ENCODE data around the gene MUC20. TPM values are rescaled to one million over a fixed set of nuclear protein-coding genes. Genes with fewer than 3 reads are reported as not detected.
"Not testable (repeated sequence)": the region's sequence is repeated elsewhere in the genome, so short reads cannot be mapped to it uniquely, and the experiment has no call there.

The MUC20 gene
- total RNA-seq, 1 donor from 2014 or later: 2.3 TPM

DNA sequence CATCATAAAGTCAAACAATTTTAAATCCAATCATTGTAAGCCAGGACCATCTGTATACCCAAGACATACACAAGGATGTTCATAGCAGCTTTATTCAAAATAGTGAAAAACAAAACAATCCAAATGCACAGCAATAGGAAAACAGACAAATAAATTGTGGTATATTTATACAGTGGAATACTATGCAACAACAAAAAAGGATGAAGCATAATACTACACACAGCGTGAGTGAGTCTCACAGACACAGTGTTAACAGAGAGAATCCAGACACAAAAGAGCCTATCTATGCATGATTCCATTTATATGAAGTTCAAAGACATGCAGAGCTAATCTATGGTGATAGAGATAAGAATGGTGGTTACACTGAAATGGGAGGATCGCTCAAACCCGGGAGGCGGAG is 5.6 kb upstream of the MUC20 start:
- TF ChIP-seq CTCF (conservative IDR thresholded peaks at IDR 0.05): no peak
- H3K27ac Mint-ChIP-seq (ENCODE audit: unreplicated experiment): no peak overlapping the region
- H3K4me1 Mint-ChIP-seq: peaks cover 26% of the 10 kb centered on the region
- peaks cover 20% of the 10 kb centered on the region for H3K36me3 Mint-ChIP-seq (ENCODE audit: low read depth)
- DNase-seq (ENCODE audit: low read depth, low spot score): no peak
- H3K27me3 Mint-ChIP-seq (ENCODE audit: low read depth): peaks cover 42% of the 10 kb centered on the region
- no peak overlapping the region for H3K4me3 Mint-ChIP-seq
- H3K9me3 Mint-ChIP-seq: peaks cover 7% of the 10 kb centered on the region

DNA sequence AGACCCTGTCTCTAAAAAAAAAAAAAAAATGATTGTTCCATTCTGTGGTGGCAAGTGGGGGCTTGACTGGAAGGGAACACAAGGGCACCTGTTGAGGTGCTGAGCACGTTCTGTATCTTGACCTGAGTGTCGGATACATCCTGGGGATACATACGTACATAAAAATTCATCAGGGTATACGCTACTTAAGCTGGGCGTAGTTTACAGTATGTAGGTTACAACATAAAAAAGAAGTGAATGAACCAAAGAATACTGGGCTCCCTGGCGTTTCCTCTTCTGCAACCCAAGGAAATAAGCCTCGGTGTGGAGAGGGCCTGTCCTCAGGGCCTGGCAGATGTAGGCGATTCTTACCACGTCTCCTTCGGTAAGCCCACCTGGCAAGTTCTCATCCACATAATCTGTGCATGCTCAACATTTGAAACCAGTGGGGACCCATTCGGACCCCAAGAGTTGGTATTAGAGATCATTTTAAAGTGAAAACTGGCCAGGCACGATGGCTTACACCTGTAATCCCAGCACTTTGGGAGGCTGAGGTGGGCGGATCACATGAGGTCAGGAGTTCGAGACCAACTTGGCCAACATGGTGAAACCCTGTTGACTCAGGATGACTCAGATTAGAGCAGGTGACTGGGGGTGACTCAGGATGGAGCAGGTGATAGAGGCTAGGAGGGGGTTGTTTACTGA is 5.1 kb upstream of the MUC20 start:
- DNase-seq (ENCODE audit: low read depth, low spot score): no peak
- Mint-ChIP-seq H3K27me3 (ENCODE audit: low read depth) (peaks cover 45% of the 10 kb centered on the region), H3K36me3 (ENCODE audit: low read depth) (peaks cover 18% of the 10 kb centered on the region), H3K4me3 (no peak overlapping the region), H3K9me3 (peaks cover 7% of the 10 kb centered on the region), H3K4me1 (peaks cover 26% of the 10 kb centered on the region), H3K27ac (ENCODE audit: unreplicated experiment) (no peak overlapping the region)
- TF ChIP-seq CTCF (conservative IDR thresholded peaks at IDR 0.05): no peak

- Mint-ChIP-seq H3K27me3 (ENCODE audit: low read depth) (peaks cover 50% of the 10 kb centered on the region), H3K36me3 (ENCODE audit: low read depth) (peaks cover 18% of the 10 kb centered on the region), H3K4me1 (peaks cover 26% of the 10 kb centered on the region), H3K4me3 (no peak overlapping the region), H3K9me3 (peaks cover 7% of the 10 kb centered on the region), H3K27ac (ENCODE audit: unreplicated experiment) (no peak overlapping the region)
- no peak for TF ChIP-seq CTCF (conservative IDR thresholded peaks at IDR 0.05)
- DNase-seq (ENCODE audit: low read depth, low spot score): no peak
These were observed 3.4 kb upstream of the MUC20 start for GRCh38 chr3:195717416-195717815.

- Mint-ChIP-seq H3K9me3 (peaks cover 7% of the 10 kb centered on the region), H3K27me3 (ENCODE audit: low read depth) (peaks cover 50% of the 10 kb centered on the region), H3K4me3 (no peak overlapping the region), H3K36me3 (ENCODE audit: low read depth) (peaks cover 18% of the 10 kb centered on the region), H3K4me1 (peaks cover 26% of the 10 kb centered on the region), H3K27ac (ENCODE audit: unreplicated experiment) (no peak overlapping the region)
- DNase-seq (ENCODE audit: low read depth, low spot score): no peak
- TF ChIP-seq CTCF (conservative IDR thresholded peaks at IDR 0.05): no peak
These were observed 2.8 kb upstream of the MUC20 start for GRCh38 chr3:195717852-195718476.

DNA sequence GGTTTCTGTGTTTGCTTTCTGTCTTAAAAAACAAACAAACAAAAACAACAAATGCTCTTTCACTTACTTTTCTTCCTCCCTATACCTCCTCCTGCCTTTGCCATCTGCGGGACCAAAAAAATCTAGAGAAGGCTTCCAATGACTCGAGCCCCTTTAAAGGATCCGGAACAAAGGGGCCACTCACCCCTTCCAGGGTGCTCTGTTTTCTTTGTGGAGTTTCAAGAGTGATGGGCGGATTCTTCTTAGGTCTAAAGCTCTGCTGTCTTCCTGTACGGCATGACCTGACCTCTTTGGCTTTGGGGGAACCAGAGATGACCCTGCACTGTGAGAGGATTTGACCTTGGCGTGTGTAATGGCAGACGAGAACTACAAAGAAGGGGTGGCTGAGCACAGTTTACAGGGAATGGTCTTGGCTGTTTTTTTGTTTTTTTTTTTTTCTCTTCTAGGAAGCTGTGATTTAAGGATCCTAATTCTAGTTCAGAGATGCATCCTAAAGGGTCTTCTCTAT is 2.2 kb upstream of the MUC20 start:
- peaks cover 50% of the 10 kb centered on the region for H3K27me3 Mint-ChIP-seq (ENCODE audit: low read depth)
- H3K27ac Mint-ChIP-seq (ENCODE audit: unreplicated experiment): peak overlapping the region; percentile 74
- DNase-seq (ENCODE audit: low read depth, low spot score): no peak
- H3K36me3 Mint-ChIP-seq (ENCODE audit: low read depth): peaks cover 18% of the 10 kb centered on the region
- H3K4me3 Mint-ChIP-seq: peak overlapping the region; percentile 31
- peaks cover 7% of the 10 kb centered on the region for H3K9me3 Mint-ChIP-seq
- H3K4me1 Mint-ChIP-seq: peaks cover 26% of the 10 kb centered on the region
- no peak for TF ChIP-seq CTCF (conservative IDR thresholded peaks at IDR 0.05)

- H3K9me3 Mint-ChIP-seq; H3K4me3 Mint-ChIP-seq; DNase-seq (ENCODE audit: low read depth, low spot score); H3K27ac Mint-ChIP-seq (ENCODE audit: unreplicated experiment): not testable (repeated sequence)
- peaks cover 26% of the 10 kb centered on the region for H3K4me1 Mint-ChIP-seq
- H3K36me3 Mint-ChIP-seq (ENCODE audit: low read depth): peaks cover 12% of the 10 kb centered on the region
- H3K27me3 Mint-ChIP-seq (ENCODE audit: low read depth): peaks cover 45% of the 10 kb centered on the region
These were observed 1.1 kb upstream of the MUC20 start for GRCh38 chr3:195719514-195720254.

DNA sequence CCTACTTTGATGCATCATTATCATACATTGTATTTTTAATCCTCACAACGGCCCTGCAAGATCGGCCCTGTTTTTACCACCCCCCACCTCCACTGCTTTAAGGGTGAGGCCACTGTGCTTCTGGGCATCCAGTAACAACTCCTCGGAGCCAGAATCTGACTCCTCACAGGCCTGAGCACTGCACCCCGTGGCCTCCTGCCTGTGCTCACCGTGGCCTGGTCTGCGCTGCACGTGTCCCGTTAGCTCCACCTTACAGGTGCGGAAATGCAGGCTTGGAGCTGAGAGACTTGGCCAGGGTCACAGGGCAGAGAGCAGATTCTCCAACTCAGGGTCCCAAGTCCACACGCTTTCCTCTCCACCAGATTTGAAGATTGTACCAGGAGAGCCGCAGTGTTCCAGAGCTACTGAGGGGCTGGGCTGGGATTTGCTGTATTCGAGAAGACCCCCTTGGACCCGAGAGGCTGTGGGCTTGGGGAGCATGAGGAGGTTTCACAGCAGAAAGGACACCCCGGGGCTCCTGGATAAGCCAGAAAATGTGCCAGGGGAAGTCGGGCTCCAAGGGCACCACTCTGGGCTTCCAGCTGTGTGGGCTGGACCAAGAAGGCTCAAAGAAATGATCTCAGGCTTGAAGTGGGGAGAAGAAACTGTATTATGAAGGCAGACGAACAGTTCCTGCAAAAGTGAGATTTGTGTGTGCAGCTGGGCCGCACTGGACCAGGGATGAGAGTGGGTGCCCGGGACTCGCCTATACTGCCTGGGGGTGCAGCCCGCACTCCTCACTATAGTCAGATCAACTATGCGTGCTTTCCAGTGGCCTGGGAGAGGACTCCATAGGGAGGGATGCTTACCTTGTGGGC is 1.6 kb downstream of the MUC20 start:
- not testable (repeated sequence) for H3K9me3 Mint-ChIP-seq; H3K36me3 Mint-ChIP-seq (ENCODE audit: low read depth); H3K4me3 Mint-ChIP-seq; DNase-seq (ENCODE audit: low read depth, low spot score); H3K27ac Mint-ChIP-seq (ENCODE audit: unreplicated experiment)
- Mint-ChIP-seq H3K4me1 (peaks cover 25% of the 10 kb centered on the region), H3K27me3 (ENCODE audit: low read depth) (peaks cover 27% of the 10 kb centered on the region)

Data from neural crest cell (in vitro differentiated cells).